ENCODE results near the gene FAM78A. TPM values are rescaled to one million over a fixed set of nuclear protein-coding genes. Genes with fewer than 3 reads are reported as not detected.

The FAM78A gene
- total and polyA plus RNA-seq, 5 donors from 2014 or later, result 16.6 to 95.6 (median 17.7) TPM

DNA sequence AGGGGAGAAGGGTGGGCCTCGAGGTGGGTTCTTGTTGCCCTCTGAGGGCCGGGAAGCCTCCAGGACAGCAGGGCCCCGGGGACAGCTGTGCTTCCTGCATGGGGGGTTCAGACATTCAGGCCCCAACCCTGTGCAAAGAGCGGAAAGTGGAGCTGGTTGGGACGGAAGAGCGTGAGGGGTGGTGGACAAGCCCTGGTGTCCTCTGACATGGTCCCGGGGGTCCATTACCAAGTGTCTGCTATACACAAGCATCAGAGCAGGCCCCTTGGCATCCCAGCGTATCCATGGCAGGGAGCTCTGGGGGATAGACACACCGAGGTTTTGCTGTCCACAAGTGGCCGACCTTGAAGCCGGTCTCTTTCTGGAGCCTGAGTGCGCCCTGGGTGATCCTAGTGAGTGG lies 22.5 kb upstream of the FAM78A start:
- H3K27ac ChIP-seq (ENCODE audit: insufficient read depth, low read length, poor library complexity, severe bottlenecking), result no peak overlapping the region

DNA sequence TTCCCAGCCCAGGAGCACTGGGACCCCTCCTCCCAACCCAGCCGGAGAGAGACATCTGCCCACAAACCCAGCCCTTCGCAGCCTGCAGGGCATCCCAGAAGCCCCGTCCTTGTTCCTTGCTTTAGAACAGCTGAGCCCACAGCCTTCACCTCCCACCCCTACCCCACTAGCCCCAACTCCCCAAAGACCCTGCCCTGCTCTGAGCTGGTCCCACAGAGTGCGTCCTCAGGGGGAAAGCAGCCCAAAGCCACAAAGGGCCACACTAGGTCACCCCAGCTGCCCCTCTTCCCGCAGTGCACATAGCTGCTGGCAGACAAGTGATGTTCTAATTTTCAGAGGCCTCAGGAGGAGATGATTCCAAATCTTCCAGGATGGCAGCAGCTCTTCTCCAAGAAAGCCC lies 22.0 kb upstream of the FAM78A start:
- Histone ChIP-seq H3K27ac (ENCODE audit: insufficient read depth, low read length, poor library complexity, severe bottlenecking) (no peak overlapping the region), H3K4me1 (ENCODE audit: control insufficient read depth, insufficient read depth, low read length, poor library complexity, severe bottlenecking) (no peaks in the 10 kb centered on the region), H3K36me3 (ENCODE audit: control insufficient read depth, insufficient read depth, low read length) (no peaks in the 10 kb centered on the region), H3K9me3 (ENCODE audit: control insufficient read depth in 2 of 2, low read length in 2 of 2) (no peaks in the 10 kb centered on the region), H3K27me3 (ENCODE audit: control insufficient read depth, insufficient read depth, low read length) (no peaks in the 10 kb centered on the region), H3K4me3 (ENCODE audit: low read depth, low read length) (no peak overlapping the region)
- H3K4me1 Mint-ChIP-seq, result no peaks in the 10 kb centered on the region
- ATAC-seq (ENCODE audit: low read depth in 2 of 2) (no peak), DNase-seq (no peak)
- H3K27ac Mint-ChIP-seq, result no peak overlapping the region
- no peaks in the 10 kb centered on the region for H3K9me3 Mint-ChIP-seq
- no peaks in the 10 kb centered on the region for H3K36me3 Mint-ChIP-seq
- H3K27me3 Mint-ChIP-seq, result no peaks in the 10 kb centered on the region
- H3K4me3 Mint-ChIP-seq, result no peak overlapping the region

More for the DNA sequence above, 22.5 kb upstream of the FAM78A start:
- no peak overlapping the region for H3K4me3 Mint-ChIP-seq
- H3K4me1 Mint-ChIP-seq, result no peaks in the 10 kb centered on the region
- Histone ChIP-seq H3K36me3 (ENCODE audit: control insufficient read depth, insufficient read depth, low read length) (no peaks in the 10 kb centered on the region), H3K4me1 (ENCODE audit: control insufficient read depth, insufficient read depth, low read length, poor library complexity, severe bottlenecking) (no peaks in the 10 kb centered on the region), H3K4me3 (ENCODE audit: low read depth, low read length) (no peak overlapping the region), H3K9me3 (ENCODE audit: control insufficient read depth in 2 of 2, low read length in 2 of 2) (no peaks in the 10 kb centered on the region), H3K27me3 (ENCODE audit: control insufficient read depth, insufficient read depth, low read length) (no peaks in the 10 kb centered on the region)
- H3K9me3 Mint-ChIP-seq, result no peaks in the 10 kb centered on the region
- no peak for DNase-seq
- no peak overlapping the region for H3K27ac Mint-ChIP-seq
- H3K27me3 Mint-ChIP-seq, result no peaks in the 10 kb centered on the region
- H3K36me3 Mint-ChIP-seq, result no peaks in the 10 kb centered on the region
- no peak for ATAC-seq (ENCODE audit: low read depth in 2 of 2)

DNA sequence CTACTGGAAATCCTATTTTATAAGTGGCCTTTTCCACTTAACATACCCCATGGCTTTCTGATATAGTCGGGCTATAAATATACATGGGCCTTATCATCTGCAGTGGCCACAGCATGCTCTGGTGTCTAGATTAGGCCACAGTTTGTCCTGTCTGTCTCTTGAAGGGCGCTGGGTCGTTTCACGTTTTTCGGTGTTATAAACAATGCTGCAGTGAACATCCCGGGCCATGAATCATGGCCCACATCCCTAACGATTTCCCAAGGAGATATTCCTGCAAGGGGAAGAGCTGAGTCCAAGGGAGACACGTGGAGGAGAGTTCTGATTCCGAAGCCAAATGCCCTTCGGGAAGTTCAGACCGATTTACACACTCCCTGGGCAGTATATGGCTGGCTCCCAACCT lies 21.6 kb upstream of the FAM78A start:
- H3K4me1 ChIP-seq (ENCODE audit: control insufficient read depth, insufficient read depth, low read length, poor library complexity, severe bottlenecking), result no peaks in the 10 kb centered on the region
- no peak overlapping the region for H3K4me3 ChIP-seq (ENCODE audit: low read depth, low read length)
- H3K27ac Mint-ChIP-seq, result no peak overlapping the region
- no peak for ATAC-seq (ENCODE audit: low read depth in 2 of 2)
- no peaks in the 10 kb centered on the region for H3K4me1 Mint-ChIP-seq
- H3K27ac ChIP-seq (ENCODE audit: insufficient read depth, low read length, poor library complexity, severe bottlenecking), result no peak overlapping the region
- H3K9me3 ChIP-seq (ENCODE audit: control insufficient read depth in 2 of 2, low read length in 2 of 2), result no peaks in the 10 kb centered on the region
- no peaks in the 10 kb centered on the region for H3K36me3 ChIP-seq (ENCODE audit: control insufficient read depth, insufficient read depth, low read length)
- no peaks in the 10 kb centered on the region for H3K27me3 Mint-ChIP-seq
- H3K36me3 Mint-ChIP-seq, result no peaks in the 10 kb centered on the region
- peak overlapping the region in 1 of 4 donors; percentile 59 for H3K4me3 Mint-ChIP-seq
- no peaks in the 10 kb centered on the region for H3K27me3 ChIP-seq (ENCODE audit: control insufficient read depth, insufficient read depth, low read length)
- no peak for DNase-seq
- H3K9me3 Mint-ChIP-seq, result no peaks in the 10 kb centered on the region

DNA sequence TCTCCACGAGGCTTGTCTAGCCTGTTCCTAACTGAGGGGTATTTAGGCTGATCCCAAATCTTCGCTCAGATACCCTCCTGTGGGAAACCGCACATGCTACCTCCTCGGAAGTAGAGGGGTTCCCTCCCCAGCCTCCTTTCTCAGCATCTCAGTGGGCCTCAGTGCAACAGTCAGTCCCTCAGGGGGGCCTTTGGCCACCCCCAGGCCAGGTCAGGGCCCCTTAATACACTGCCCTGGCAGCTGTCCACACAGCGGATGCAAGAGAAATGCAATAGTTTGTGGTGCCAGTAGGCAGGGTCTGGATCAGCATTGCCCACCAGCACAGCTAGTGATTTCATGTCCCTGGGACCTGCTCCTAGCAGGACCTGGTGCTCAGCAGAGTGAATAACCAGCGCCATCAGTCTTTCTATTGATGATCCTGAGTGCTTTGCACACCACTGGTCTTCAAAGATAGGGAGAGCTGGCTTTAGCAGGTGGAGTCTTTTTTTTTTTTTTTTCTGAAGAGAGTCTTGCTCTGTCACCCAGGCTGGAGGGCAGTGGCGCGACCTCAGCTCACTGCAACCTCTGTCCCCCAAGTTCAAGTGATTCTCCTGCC lies 20.7 kb upstream of the FAM78A start:
- Mint-ChIP-seq H3K27me3 (no peaks in the 10 kb centered on the region), H3K36me3 (no peaks in the 10 kb centered on the region), H3K27ac (peak overlapping the region in 1 of 3 donors; percentile 64), H3K9me3 (no peaks in the 10 kb centered on the region), H3K4me1 (no peaks in the 10 kb centered on the region), H3K4me3 (no peak overlapping the region)
- no peaks in the 10 kb centered on the region for H3K36me3 ChIP-seq (ENCODE audit: control insufficient read depth, insufficient read depth, low read length)
- H3K4me3 ChIP-seq (ENCODE audit: low read depth, low read length), result no peak overlapping the region
- H3K27ac ChIP-seq (ENCODE audit: insufficient read depth, low read length, poor library complexity, severe bottlenecking), result no peak overlapping the region
- no peak for ATAC-seq (ENCODE audit: low read depth in 2 of 2)
- H3K9me3 ChIP-seq (ENCODE audit: control insufficient read depth in 2 of 2, low read length in 2 of 2), result no peaks in the 10 kb centered on the region
- DNase-seq, result no peak
- H3K27me3 ChIP-seq (ENCODE audit: control insufficient read depth, insufficient read depth, low read length), result no peaks in the 10 kb centered on the region
- H3K4me1 ChIP-seq (ENCODE audit: control insufficient read depth, insufficient read depth, low read length, poor library complexity, severe bottlenecking), result no peaks in the 10 kb centered on the region

DNA sequence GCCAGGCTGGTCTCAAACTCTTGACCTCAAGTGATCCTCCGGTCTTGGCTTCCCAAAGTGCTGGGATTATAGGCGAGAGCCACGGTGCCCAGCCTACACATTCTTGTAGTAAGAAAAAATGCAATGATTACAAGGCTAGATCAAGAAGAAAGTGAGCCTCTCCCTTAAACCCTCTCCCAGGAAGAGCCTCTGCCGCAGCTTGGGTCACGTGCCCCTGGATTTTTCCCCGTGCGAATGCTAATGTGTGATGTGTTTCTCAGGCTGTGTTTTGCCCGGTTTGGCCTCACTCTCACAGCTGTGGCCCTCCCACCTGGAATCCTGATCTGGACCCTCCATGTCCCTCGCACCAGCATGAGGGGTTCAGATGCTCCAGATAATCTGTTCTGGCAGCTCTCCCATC lies 20.1 kb upstream of the FAM78A start:
- DNase-seq (no peak), ATAC-seq (ENCODE audit: low read depth in 2 of 2) (no peak)
- Histone ChIP-seq H3K27me3 (ENCODE audit: control insufficient read depth, insufficient read depth, low read length) (no peaks in the 10 kb centered on the region), H3K4me3 (ENCODE audit: low read depth, low read length) (no peak overlapping the region), H3K4me1 (ENCODE audit: control insufficient read depth, insufficient read depth, low read length, poor library complexity, severe bottlenecking) (no peaks in the 10 kb centered on the region), H3K36me3 (ENCODE audit: control insufficient read depth, insufficient read depth, low read length) (no peaks in the 10 kb centered on the region), H3K9me3 (ENCODE audit: control insufficient read depth in 2 of 2, low read length in 2 of 2) (no peaks in the 10 kb centered on the region), H3K27ac (ENCODE audit: insufficient read depth, low read length, poor library complexity, severe bottlenecking) (no peak overlapping the region)
- H3K4me3 Mint-ChIP-seq, result no peak overlapping the region
- H3K9me3 Mint-ChIP-seq, result no peaks in the 10 kb centered on the region
- H3K36me3 Mint-ChIP-seq, result no peaks in the 10 kb centered on the region
- H3K27me3 Mint-ChIP-seq, result no peaks in the 10 kb centered on the region
- H3K27ac Mint-ChIP-seq, result peak overlapping the region in 1 of 3 donors; percentile 64
- H3K4me1 Mint-ChIP-seq, result no peaks in the 10 kb centered on the region

DNA sequence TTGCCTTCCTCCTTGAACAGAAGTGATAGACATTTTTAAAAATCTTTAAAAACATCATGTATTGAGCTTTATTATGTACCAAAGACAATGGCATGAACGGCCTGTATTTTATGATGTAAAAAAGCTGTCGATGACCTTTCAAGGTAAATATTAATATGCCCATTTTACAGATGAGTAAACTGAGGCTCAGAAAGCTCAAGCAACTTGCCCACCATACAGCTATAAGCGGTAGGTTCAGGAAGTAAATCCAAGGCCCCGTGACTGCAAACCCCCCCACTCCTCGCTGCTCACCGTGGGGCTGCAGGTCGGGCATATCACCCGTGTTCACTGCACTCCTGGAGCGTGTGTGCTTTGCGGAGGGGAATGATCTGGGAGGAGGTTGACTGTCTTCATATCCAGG lies 16.6 kb upstream of the FAM78A start:
- DNase-seq (no peak), ATAC-seq (ENCODE audit: low read depth in 2 of 2) (no peak)
- Histone ChIP-seq H3K27ac (ENCODE audit: insufficient read depth, low read length, poor library complexity, severe bottlenecking) (no peak overlapping the region), H3K36me3 (ENCODE audit: control insufficient read depth, insufficient read depth, low read length) (no peaks in the 10 kb centered on the region), H3K4me1 (ENCODE audit: control insufficient read depth, insufficient read depth, low read length, poor library complexity, severe bottlenecking) (no peaks in the 10 kb centered on the region), H3K27me3 (ENCODE audit: control insufficient read depth, insufficient read depth, low read length) (no peaks in the 10 kb centered on the region), H3K4me3 (ENCODE audit: low read depth, low read length) (no peak overlapping the region), H3K9me3 (ENCODE audit: control insufficient read depth in 2 of 2, low read length in 2 of 2) (no peaks in the 10 kb centered on the region)
- no peak overlapping the region for H3K4me3 Mint-ChIP-seq
- no peak overlapping the region for H3K27ac Mint-ChIP-seq
- no peaks in the 10 kb centered on the region for H3K36me3 Mint-ChIP-seq
- H3K4me1 Mint-ChIP-seq, result peaks cover 0 to 1% (median 0%) of the 10 kb centered on the region in 4 donors
- H3K9me3 Mint-ChIP-seq, result no peaks in the 10 kb centered on the region
- H3K27me3 Mint-ChIP-seq, result no peaks in the 10 kb centered on the region

DNA sequence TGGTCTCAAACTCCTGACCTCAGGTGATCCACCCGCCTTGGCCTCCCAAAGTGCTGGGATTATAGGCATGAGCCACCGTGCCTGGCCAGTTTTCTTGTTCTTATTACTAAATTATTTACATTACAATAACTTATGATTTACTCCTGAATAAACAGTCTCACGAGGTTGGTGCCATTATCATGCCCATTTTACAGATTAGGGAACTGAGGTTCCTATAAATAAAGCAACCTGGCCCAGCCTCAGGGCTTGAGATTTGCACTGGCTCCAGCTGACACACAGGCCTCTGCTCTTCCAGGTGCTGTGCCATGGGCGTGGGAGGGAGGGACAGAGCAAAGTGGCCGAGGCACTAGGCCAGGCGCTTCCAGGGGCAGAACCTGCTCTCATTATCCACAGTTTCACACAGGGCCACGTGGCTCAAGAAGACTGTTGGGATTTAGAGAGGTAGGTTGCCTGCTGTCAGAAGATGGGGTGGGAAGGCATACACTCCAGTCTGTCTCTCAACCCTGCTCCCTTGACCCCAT lies 15.5 kb upstream of the FAM78A start:
- Histone ChIP-seq H3K36me3 (ENCODE audit: control insufficient read depth, insufficient read depth, low read length) (no peaks in the 10 kb centered on the region), H3K9me3 (ENCODE audit: control insufficient read depth in 2 of 2, low read length in 2 of 2) (no peaks in the 10 kb centered on the region), H3K27ac (ENCODE audit: insufficient read depth, low read length, poor library complexity, severe bottlenecking) (no peak overlapping the region), H3K27me3 (ENCODE audit: control insufficient read depth, insufficient read depth, low read length) (no peaks in the 10 kb centered on the region), H3K4me3 (ENCODE audit: low read depth, low read length) (no peak overlapping the region), H3K4me1 (ENCODE audit: control insufficient read depth, insufficient read depth, low read length, poor library complexity, severe bottlenecking) (no peaks in the 10 kb centered on the region)
- H3K9me3 Mint-ChIP-seq, result no peaks in the 10 kb centered on the region
- H3K4me1 Mint-ChIP-seq, result peaks cover 0 to 1% (median 0%) of the 10 kb centered on the region in 4 donors
- no peaks in the 10 kb centered on the region for H3K36me3 Mint-ChIP-seq
- no peak for DNase-seq
- H3K27ac Mint-ChIP-seq, result no peak overlapping the region
- ATAC-seq (ENCODE audit: low read depth in 2 of 2), result no peak
- H3K27me3 Mint-ChIP-seq, result no peaks in the 10 kb centered on the region
- H3K4me3 Mint-ChIP-seq, result no peak overlapping the region

DNA sequence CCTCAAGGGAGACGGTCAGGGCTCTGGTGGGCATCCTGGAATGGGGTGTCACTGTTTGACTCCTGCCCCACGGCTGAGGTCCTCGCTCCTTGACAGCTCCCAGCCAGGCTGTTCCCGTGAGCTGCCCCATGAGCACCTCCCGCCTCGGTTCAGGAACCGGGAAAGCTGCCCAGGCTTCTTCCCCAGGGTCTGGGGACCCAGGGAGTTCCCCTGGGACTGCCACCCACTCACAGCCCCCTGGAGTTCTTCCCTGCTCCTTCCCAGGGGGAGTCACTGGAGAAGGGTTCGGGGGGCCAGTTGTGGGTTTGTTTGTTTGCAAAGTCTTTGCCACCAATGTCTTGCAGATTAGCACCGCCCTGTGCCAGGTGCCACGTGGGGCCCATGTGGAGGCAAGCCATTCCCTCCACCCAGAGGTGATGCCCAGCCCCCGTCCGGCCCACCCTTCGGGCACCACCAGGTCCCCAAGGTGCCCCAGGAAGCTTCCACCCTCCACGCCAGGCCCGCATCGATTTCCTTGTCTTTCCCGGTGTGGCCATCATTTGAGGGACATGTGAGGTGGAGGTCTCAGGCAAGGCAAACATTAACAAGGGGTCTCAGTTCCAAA lies 14.6 kb upstream of the FAM78A start:
- no peak for DNase-seq
- H3K27me3 ChIP-seq (ENCODE audit: control insufficient read depth, insufficient read depth, low read length), result no peaks in the 10 kb centered on the region
- Mint-ChIP-seq H3K27ac (no peak overlapping the region), H3K9me3 (no peaks in the 10 kb centered on the region), H3K36me3 (no peaks in the 10 kb centered on the region), H3K4me1 (peaks cover 0 to 3% (median under 1%) of the 10 kb centered on the region in 4 donors), H3K4me3 (no peak overlapping the region), H3K27me3 (no peaks in the 10 kb centered on the region)
- H3K4me1 ChIP-seq (ENCODE audit: control insufficient read depth, insufficient read depth, low read length, poor library complexity, severe bottlenecking), result no peaks in the 10 kb centered on the region
- no peak overlapping the region for H3K27ac ChIP-seq (ENCODE audit: insufficient read depth, low read length, poor library complexity, severe bottlenecking)
- H3K9me3 ChIP-seq (ENCODE audit: control insufficient read depth in 2 of 2, low read length in 2 of 2), result no peaks in the 10 kb centered on the region
- H3K4me3 ChIP-seq (ENCODE audit: low read depth, low read length), result no peak overlapping the region
- ATAC-seq (ENCODE audit: low read depth in 2 of 2), result no peak
- no peaks in the 10 kb centered on the region for H3K36me3 ChIP-seq (ENCODE audit: control insufficient read depth, insufficient read depth, low read length)
